ENCODE measurements around the gene GAS5. TPM values are rescaled to one million over a fixed set of nuclear protein-coding genes. Genes with fewer than 3 reads are reported as not detected.
"Not testable (repeated sequence)": the region's sequence is repeated elsewhere in the genome, so short reads cannot be mapped to it uniquely, and the experiment has no call there.

The GAS5 gene
- total RNA-seq, 2 experiments from 2014 or later: 913 to 929 TPM

DNA sequence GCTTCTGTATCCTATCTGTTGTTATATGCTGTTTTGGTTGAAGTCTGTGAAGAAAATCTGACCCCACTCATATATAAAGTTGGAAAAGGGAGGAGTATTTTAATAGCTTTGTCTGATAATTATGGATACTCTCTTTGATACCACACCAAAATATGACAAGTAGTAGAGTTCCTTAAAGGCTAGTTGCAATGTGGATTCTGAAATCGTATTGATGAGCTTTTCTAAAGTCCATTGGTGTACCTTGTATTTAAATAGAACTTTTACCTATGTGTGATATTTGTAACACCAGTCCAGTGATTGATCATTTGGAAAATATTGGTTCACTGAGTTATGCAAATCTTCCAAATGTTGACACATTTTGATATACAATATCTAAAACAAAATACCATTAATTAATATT, 7.7 kb downstream of the GAS5 start:
- Mint-ChIP-seq H3K4me3 (no peak overlapping the region), H3K36me3 (peaks cover 52% of the 10 kb centered on the region)

DNA sequence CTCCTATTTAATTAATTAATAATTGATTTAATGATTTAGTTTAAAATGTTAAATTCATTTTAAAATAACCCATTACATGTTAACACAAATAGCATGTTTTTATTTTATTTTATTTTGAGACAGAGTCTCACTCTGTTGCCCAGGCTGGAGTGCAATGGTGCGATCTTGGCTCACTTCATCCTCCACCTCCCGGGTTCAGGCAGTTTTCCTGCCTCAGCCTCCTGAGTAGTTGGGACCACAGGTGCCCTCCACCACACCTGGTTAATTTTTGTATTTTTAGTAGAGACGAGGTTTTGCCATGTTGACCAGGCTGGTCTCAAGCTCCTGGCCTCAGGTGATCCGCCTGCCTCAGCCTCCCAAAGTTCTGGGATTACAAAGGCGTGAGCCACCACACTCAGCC, 8.2 kb downstream of the GAS5 start:
- ChIA-PET CTCF (interaction anchor here (1.3 kb wide), 1 partner anchor 56 kb away, joined by 4 read pairs; no protein-coding TSS in a partner anchor), POLR2A (interaction anchor here (0.7 kb wide), 1 partner anchor 145 kb away, joined by 5 read pairs; the partner anchor contains the start of gene KLHL20)
- H3K9me3 Mint-ChIP-seq; intact Hi-C loops (cut with micrococcal nuclease); DNase-seq; H3K27ac Mint-ChIP-seq; H3K4me3 Mint-ChIP-seq; H3K27me3 Mint-ChIP-seq: not testable (repeated sequence)
- Mint-ChIP-seq H3K4me1 (ENCODE audit: low read depth) (peaks cover 16% of the 10 kb centered on the region), H3K36me3 (peaks cover 50% of the 10 kb centered on the region)

More for the DNA sequence above, 7.7 kb downstream of the GAS5 start:
- H3K27me3 Mint-ChIP-seq: no peaks in the 10 kb centered on the region
- DNase-seq: no peak
- peak overlapping the region; percentile 30 for H3K27ac Mint-ChIP-seq
- ChIA-PET POLR2A (interaction anchor here (0.5 to 2.1 kb wide), 4 partner anchors 8 to 145 kb away, joined by 3 to 12 read pairs (median 6); partner anchors contain the start of genes CENPL, DARS2 and KLHL20), CTCF (interaction anchor here (1.3 to 2.0 kb wide), 2 partner anchors 55 to 358 kb away, joined by 4 to 5 read pairs; no protein-coding TSS in a partner anchor)
- no peaks in the 10 kb centered on the region for H3K9me3 Mint-ChIP-seq
- intact Hi-C loops (cut with micrococcal nuclease): no loop called here
- H3K4me1 Mint-ChIP-seq (ENCODE audit: low read depth): peaks cover 20% of the 10 kb centered on the region

DNA sequence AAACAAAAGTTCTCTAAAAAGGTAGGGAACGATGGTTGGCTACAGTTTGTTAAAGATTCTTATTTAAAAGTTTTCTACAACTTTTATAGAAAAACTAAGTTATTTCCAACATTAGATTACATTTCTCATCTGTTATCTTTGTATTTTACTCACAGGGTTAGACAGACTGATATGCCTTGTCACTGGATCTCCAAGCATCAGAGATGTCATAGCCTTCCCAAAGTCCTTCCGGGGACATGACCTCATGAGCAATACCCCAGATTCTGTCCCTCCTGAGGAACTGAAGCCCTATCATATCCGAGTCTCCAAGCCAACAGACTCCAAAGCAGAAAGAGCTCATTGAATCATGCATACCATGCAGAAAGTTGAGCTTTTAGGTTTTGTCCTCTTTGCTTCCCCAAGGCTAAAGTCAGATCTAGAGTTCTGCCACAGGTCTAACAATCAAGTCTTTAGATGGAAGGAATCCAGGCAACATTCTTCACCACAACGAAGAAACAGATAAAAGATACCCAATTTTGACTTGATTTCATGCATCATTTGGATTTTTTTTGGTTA, 10.3 kb downstream of the GAS5 start:
- CTCF ChIA-PET: interaction anchor here (0.6 kb wide), 1 partner anchor 15 kb away, joined by 3 read pairs; no protein-coding TSS in a partner anchor
- intact Hi-C loops (cut with micrococcal nuclease): no loop called here
- peak overlapping the region; percentile 28 for H3K27ac Mint-ChIP-seq

GRCh38 chr1:173856903-173857302, 10.9 kb downstream of the GAS5 start:
- peaks cover 2% of the 10 kb centered on the region for H3K4me1 Mint-ChIP-seq (ENCODE audit: low read depth)
- no peak overlapping the region for H3K27ac Mint-ChIP-seq
- no peak overlapping the region for H3K4me3 Mint-ChIP-seq
- ChIA-PET CTCF (no interaction called here), POLR2A (no interaction called here)
- DNase-seq: no peak
- H3K27me3 Mint-ChIP-seq: no peaks in the 10 kb centered on the region
- intact Hi-C loops (cut with micrococcal nuclease): no loop called here
- H3K36me3 Mint-ChIP-seq: peaks cover 44% of the 10 kb centered on the region
- H3K9me3 Mint-ChIP-seq: no peaks in the 10 kb centered on the region

More for the DNA sequence above, 10.3 kb downstream of the GAS5 start:
- H3K4me3 Mint-ChIP-seq: no peak overlapping the region
- no peak for DNase-seq
- POLR2A ChIA-PET: interaction anchor here (1.0 kb wide), 1 partner anchor 11 kb away, joined by 3 read pairs; the partner anchor contains the start of gene ZBTB37
- peaks cover 44% of the 10 kb centered on the region for H3K36me3 Mint-ChIP-seq
- no peaks in the 10 kb centered on the region for H3K9me3 Mint-ChIP-seq
- peaks cover 3% of the 10 kb centered on the region for H3K4me1 Mint-ChIP-seq (ENCODE audit: low read depth)
- no peaks in the 10 kb centered on the region for H3K27me3 Mint-ChIP-seq

DNA sequence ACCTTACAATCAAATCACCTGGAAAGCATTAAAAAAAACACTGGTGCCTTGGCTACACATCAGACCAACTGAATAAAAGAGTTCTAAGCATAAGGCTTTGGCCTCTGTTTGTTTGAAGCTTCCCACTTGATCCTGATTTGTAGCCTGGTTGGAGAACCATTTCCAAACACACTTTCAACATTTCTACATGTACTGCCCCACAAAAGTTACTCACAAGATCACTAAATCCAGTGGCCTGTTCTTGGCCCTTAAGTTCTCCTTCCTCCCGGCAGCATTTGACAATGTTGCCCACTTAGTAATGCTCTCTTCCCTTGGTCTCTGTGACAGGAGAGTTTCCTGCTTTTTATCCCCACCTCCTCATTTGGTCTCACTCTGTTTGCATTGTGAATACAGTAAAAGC, 11.8 kb downstream of the GAS5 start:
- H3K4me3 Mint-ChIP-seq: no peak overlapping the region
- no peak for DNase-seq
- H3K36me3 Mint-ChIP-seq: peaks cover 46% of the 10 kb centered on the region
- intact Hi-C loops (cut with micrococcal nuclease): no loop called here
- no peaks in the 10 kb centered on the region for H3K27me3 Mint-ChIP-seq
- H3K9me3 Mint-ChIP-seq: no peaks in the 10 kb centered on the region
- peak overlapping the region; percentile 18 for H3K27ac Mint-ChIP-seq
- CTCF ChIA-PET: no interaction called here
- no peaks in the 10 kb centered on the region for H3K4me1 Mint-ChIP-seq (ENCODE audit: low read depth)
- POLR2A ChIA-PET: interaction anchor here (1.0 kb wide), 1 partner anchor 9 kb away, joined by 3 read pairs; no protein-coding TSS in a partner anchor

GRCh38 chr1:173853074-173853473, 14.7 kb downstream of the GAS5 start:
- DNase-seq: no peak
- peaks cover 39% of the 10 kb centered on the region for H3K36me3 Mint-ChIP-seq
- intact Hi-C loops (cut with micrococcal nuclease): no loop called here
- no peaks in the 10 kb centered on the region for H3K9me3 Mint-ChIP-seq
- H3K27ac Mint-ChIP-seq: no peak overlapping the region
- ChIA-PET CTCF (no interaction called here), POLR2A (interaction anchor here (2.5 kb wide), 1 partner anchor 8 kb away, joined by 12 read pairs; no protein-coding TSS in a partner anchor)
- no peaks in the 10 kb centered on the region for H3K4me1 Mint-ChIP-seq (ENCODE audit: low read depth)
- H3K4me3 Mint-ChIP-seq: no peak overlapping the region
- no peaks in the 10 kb centered on the region for H3K27me3 Mint-ChIP-seq

DNA sequence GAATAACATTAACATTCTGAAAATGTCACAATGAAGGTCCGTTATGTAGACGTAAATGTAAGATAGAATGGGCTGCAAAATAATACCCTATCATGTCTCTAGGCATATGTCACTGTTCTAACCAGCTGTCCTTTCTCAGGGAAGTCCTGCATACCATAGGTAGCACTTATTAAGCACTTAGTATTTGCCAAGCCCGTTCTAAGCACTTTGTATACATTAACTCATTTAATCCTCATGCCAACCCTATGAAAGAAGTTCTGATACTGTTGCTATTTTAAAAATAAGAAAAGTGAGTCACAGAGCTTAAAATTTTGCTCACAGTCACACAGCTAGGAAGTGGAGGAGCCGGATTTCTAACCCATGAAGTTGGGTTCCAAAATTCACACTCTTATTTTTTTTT, 15.7 kb downstream of the GAS5 start:
- no peak for DNase-seq
- intact Hi-C loops (cut with micrococcal nuclease): no loop called here
- Mint-ChIP-seq H3K27me3 (no peaks in the 10 kb centered on the region), H3K4me3 (no peak overlapping the region), H3K36me3 (peaks cover 34% of the 10 kb centered on the region), H3K9me3 (no peaks in the 10 kb centered on the region), H3K4me1 (ENCODE audit: low read depth) (no peaks in the 10 kb centered on the region), H3K27ac (no peak overlapping the region)
- ChIA-PET CTCF (interaction anchor here (0.6 to 1.0 kb wide), 2 partner anchors 174 to 421 kb away, joined by 3 to 4 read pairs; no protein-coding TSS in a partner anchor), POLR2A (interaction anchor here (1.5 to 2.5 kb wide), 2 partner anchors 9 to 16 kb away, joined by 3 to 12 read pairs; partner anchors contain the start of genes GAS5 and ZBTB37)

- peaks cover 5% of the 10 kb centered on the region for H3K4me1 Mint-ChIP-seq (ENCODE audit: low read depth)
- no peak for DNase-seq
- H3K27me3 Mint-ChIP-seq: no peaks in the 10 kb centered on the region
- ChIA-PET CTCF (interaction anchor here (1.0 kb wide), 1 partner anchor 403 kb away, joined by 5 read pairs; no protein-coding TSS in a partner anchor), POLR2A (no interaction called here)
- no peak overlapping the region for H3K27ac Mint-ChIP-seq
- intact Hi-C loops (cut with micrococcal nuclease): no loop called here
- no peak overlapping the region for H3K4me3 Mint-ChIP-seq
- no peaks in the 10 kb centered on the region for H3K9me3 Mint-ChIP-seq
- H3K36me3 Mint-ChIP-seq: peaks cover 23% of the 10 kb centered on the region
Observed at GRCh38 chr1:173832748-173833147, 35.0 kb downstream of the GAS5 start.

DNA sequence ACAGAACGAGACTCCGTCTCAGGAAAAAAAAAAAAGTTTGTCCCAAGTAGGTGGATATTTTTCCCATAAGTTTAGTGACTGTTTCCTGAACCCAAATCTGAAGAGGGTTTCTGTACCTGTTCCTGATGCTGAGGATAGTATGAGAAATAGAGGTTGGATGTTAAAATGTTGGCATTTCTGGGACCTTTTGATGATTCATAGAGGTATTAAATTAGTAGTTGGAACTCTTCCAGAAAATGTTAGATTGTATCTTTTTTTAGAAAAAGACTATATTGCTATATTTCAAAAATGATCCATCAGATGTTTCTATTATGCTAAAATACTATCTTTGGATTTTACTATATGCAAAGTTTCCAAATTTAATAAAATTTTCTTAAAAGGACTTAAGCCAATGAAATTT, 40.2 kb downstream of the GAS5 start:
- Mint-ChIP-seq H3K27me3 (no peaks in the 10 kb centered on the region), H3K4me3 (no peak overlapping the region), H3K9me3 (no peaks in the 10 kb centered on the region), H3K27ac (no peak overlapping the region), H3K4me1 (ENCODE audit: low read depth) (peaks cover 32% of the 10 kb centered on the region), H3K36me3 (peaks cover 23% of the 10 kb centered on the region)
- no peak for DNase-seq
- ChIA-PET CTCF (interaction anchor here (0.6 to 2.4 kb wide), 2 partner anchors 33 to 398 kb away, joined by 3 to 9 read pairs; no protein-coding TSS in a partner anchor), POLR2A (no interaction called here)
- intact Hi-C loops (cut with micrococcal nuclease): no loop called here

- Mint-ChIP-seq H3K4me1 (ENCODE audit: low read depth) (peaks cover 45% of the 10 kb centered on the region), H3K9me3 (no peaks in the 10 kb centered on the region), H3K27ac (peak within 1 kb of the TSS; percentile 99), H3K27me3 (no peaks in the 10 kb centered on the region), H3K36me3 (peaks cover 26% of the 10 kb centered on the region), H3K4me3 (peak within 1 kb of the TSS; percentile 98)
- intact Hi-C loops (cut with micrococcal nuclease): loop anchor here (1.0 to 5.0 kb wide), 8 partner anchors 44 to 1175 kb away; partner anchors contain the start of genes CACYBP, KLHL20, PRDX6 and RC3H1
- peak; percentile 95 for DNase-seq
- ChIA-PET POLR2A (interaction anchor here (0.7 to 3.3 kb wide), 10 partner anchors 14 to 386 kb away, joined by 3 to 25 read pairs (median 4); partner anchors contain the start of genes GAS5, KLHL20 and ZBTB37), CTCF (interaction anchor here (0.7 to 3.5 kb wide), 10 partner anchors 102 to 1082 kb away, joined by 3 to 75 read pairs (median 4); partner anchors contain the start of genes KLHL20 and PRDX6)
Observed at GRCh38 chr1:173824315-173825081, 43.3 kb downstream of the GAS5 start, which contains the start of the genes CENPL and DARS2. TSS of gene CENPL (minus strand) at chr1:173824883. CDS start at chr1:173811299, 13,584 bp downstream. TSS of gene DARS2 (plus strand) at chr1:173824673. CDS start at chr1:173825230, 557 bp downstream.

GRCh38 chr1:173823781-173824314, 43.9 kb downstream of the GAS5 start:
- Mint-ChIP-seq H3K27ac (peak overlapping the region; percentile 99), H3K4me3 (peak overlapping the region; percentile 98), H3K9me3 (no peaks in the 10 kb centered on the region), H3K4me1 (ENCODE audit: low read depth) (peaks cover 45% of the 10 kb centered on the region), H3K27me3 (no peaks in the 10 kb centered on the region), H3K36me3 (peaks cover 24% of the 10 kb centered on the region)
- ChIA-PET POLR2A (interaction anchor here (0.7 to 3.3 kb wide), 10 partner anchors 13 to 385 kb away, joined by 3 to 25 read pairs (median 4); partner anchors contain the start of genes GAS5, KLHL20 and ZBTB37), CTCF (interaction anchor here (0.7 to 3.5 kb wide), 6 partner anchors 46 to 1081 kb away, joined by 3 to 75 read pairs (median 4); partner anchors contain the start of genes KLHL20 and PRDX6)
- DNase-seq: no peak
- intact Hi-C loops (cut with micrococcal nuclease): loop anchor here (1.0 to 5.0 kb wide), 8 partner anchors 44 to 1175 kb away; partner anchors contain the start of genes CACYBP, KLHL20, PRDX6 and RC3H1
